ENCODE measurements around the gene PLXNA3.

The PLXNA3 gene

DNA sequence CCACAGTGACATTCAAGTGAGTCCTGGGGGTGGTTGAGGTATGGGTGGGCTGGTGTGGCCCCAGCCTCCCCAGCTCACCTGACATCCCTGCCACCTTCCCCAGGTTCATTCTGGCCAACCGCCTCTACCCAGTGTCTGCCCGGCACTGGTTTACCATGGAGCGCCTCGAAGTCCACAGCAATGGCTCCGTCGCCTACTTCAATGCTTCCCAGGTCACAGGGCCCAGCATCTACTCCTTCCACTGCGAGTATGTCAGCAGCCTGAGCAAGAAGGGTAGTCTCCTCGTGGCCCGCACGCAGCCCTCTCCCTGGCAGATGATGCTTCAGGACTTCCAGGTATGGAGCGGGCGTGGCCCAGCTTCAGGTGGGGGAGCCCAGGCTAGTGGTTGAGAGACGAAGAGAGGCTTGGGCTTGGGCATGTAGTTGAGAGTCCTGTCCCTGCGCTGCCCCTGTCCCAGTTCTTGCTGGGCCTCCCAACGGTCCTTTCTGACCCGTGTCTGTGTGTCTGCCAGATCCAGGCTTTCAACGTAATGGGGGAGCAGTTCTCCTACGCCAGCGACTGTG lies 22.8 kb upstream of the PLXNA3 start:
- DNase-seq (ENCODE audit: low spot score) = no peak

DNA sequence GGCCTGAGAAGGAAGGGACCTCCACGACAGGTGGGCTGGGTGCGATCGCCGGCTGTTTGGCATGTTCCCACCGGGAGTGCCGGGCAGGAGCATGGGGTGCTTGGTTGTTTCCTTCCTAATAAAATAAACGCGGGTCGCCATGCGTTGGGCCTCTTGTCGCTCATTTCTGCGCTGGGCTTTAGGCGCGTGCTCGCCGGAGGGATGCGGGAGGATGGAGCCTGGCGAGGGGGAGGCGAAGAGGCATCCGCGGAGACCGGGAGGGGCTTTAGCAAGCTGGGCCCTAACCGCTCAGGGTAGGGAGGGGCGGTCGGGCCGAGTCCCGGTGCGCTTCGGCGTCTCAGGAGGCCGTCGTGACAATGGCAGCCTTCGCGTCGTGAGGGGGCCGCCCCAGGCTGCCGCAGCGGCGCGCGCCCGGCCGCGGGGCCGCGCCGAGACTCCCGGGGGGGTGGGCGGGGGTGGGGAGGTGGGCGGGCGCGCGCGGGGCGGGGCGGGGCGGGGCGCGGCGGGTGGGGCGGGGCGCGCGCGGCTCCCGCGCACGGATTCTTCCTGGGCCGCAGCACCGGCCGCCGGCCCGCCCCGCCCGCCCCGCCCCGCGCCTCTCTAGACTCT lies 21.6 kb upstream of the PLXNA3 start:
- no peak for DNase-seq (ENCODE audit: low spot score)

DNA sequence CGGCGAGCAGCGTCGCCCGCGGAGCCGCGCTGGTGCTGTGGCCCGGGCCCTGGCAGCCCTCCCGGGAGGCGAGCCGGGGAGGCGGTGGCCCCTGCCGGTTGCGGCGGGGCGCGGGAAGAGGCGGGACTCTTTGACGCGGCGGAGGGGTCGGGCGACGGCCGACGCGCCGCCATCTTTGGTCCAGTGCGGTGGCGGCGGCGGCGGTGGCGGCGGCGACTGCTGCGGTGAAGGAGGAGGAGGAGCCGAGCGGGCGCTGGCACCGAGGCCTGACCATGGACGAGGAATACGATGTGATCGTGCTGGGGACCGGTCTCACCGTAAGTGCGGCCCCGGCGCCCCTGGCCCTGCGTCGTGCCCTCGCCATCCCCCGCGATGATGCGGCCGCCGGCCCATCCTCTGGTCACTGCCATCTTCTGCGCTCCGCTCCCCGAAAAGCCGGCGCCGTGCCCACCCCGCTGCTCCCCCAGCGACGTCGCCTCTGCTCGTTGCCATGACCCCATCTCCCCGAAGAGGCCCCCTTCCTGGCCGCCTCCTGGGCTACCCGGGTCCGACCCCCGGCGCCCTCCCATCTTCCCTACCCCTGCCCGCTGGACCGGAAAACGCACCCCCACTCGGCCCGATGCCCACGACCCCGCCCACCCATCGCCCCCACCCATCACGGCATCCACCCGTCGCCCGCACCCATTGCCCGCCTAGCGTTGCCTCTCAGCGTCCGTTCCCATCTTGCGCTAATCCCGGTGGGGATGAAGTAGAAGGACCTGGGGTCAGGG lies 20.9 kb upstream of the PLXNA3 start, which contains the start of gene GDI1:
Gene GDI1, plus strand, starts transcription at position 172 of the 770 bp plus-strand sequence. Its CDS starts 101 bp downstream, at position 273.
- DNase-seq (ENCODE audit: low spot score) = no peak

DNA sequence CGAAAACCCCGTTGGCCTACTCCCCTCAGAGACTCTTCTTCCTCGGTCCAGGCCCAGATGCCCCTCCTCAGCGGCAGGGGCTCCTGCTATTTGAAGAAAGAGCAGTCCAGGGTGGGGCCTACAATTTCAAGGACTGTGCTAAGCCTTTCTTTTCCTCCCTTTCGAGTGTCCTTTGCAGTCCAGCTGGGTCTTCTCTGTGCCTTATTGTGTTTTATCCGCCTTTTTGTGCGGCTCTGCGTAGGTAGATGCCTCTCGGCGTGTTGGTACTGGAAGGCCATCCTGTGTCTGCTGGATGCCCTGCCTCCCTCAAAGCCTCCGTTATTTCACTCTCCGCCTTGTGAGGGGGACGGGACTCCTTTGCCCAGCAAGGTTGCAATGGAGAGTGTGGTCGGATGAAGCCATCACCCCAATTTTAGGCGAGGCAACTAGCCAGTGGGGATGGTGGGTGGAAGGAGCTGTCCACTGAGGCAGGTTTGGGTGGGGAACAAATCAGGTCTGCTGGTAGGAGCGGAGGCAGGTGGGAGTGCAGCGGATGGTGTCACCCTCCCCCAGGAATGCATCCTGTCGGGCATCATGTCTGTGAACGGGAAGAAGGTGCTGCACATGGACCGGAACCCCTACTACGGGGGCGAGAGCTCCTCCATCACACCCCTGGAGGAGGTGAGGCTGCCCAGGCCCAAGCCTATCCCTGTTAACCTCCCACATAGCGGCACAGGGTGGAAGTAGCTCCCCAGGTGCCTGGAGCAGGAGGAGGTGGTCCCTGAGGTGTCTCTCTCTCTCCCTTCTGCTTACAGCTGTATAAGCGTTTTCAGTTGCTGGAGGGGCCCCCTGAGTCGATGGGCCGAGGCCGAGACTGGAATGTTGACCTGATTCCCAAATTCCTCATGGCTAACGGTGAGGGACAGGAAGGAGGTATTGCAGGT lies 19.8 kb upstream of the PLXNA3 start:
- no peak for DNase-seq (ENCODE audit: low spot score)

DNA sequence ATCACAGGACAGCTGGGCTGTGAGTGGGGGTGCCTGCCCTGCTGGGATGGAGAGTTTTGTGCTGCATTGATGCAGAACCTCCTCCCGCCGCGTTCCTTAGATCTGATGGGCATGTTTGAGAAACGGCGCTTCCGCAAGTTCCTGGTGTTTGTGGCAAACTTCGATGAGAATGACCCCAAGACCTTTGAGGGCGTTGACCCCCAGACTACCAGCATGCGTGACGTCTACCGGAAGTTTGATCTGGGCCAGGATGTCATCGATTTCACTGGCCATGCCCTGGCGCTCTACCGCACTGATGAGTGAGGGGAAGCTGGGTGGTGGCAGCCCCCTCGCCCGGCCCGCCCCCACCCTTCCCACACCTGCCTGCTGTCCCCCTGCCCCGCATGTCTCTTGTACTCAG lies 18.2 kb upstream of the PLXNA3 start:
- DNase-seq (ENCODE audit: low spot score) = no peak

DNA sequence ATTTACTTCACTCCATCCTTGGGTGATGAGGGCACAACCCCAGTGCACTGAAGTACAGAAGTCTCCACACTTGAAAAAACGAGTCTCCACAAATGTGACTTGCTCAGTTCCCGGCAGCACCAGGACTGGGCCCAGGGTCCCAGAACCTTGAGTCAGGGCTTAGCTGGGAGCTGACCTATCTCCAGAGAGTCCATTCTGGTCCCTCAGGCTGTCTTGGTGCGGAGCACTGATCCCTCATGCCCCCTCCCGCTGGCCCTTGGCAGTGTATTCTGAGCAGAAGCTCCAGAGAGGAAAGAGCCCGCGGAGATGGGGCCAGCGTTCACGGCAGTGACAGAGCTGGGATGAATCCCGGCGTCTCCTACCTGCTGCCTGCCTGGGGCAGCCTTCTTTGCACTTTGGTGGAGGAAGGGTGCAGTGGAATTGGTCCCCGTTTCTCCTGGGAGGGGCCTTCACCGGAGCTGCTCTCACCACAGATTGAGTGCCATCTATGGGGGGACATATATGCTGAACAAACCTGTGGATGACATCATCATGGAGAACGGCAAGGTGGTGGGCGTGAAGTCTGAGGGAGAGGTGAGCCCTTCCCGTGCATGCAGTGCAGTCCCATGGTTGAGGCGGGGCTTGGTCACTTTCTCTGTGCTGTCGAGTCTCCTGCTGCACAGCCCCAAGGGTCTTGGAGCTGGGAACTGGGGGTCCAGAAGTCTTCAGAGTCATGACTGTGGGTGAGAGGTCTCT lies 17.3 kb upstream of the PLXNA3 start:
- no peak for DNase-seq (ENCODE audit: low spot score)

DNA sequence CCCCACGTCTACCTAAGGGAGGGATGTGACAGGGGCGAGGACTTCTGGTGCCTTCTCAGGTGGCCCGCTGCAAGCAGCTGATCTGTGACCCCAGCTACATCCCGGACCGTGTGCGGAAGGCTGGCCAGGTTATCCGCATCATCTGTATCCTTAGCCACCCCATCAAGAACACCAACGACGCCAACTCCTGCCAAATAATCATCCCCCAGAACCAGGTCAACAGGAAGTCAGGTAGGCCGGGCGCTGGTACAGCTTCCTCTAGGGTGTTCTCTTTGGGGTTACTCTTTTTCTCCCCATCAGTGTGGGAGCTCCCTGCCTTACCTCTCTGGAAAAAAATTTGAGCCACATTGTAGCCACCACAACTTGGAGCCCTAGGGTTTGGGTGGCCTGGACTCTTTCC lies 16.5 kb upstream of the PLXNA3 start:
- DNase-seq (ENCODE audit: low spot score) = no peak

DNA sequence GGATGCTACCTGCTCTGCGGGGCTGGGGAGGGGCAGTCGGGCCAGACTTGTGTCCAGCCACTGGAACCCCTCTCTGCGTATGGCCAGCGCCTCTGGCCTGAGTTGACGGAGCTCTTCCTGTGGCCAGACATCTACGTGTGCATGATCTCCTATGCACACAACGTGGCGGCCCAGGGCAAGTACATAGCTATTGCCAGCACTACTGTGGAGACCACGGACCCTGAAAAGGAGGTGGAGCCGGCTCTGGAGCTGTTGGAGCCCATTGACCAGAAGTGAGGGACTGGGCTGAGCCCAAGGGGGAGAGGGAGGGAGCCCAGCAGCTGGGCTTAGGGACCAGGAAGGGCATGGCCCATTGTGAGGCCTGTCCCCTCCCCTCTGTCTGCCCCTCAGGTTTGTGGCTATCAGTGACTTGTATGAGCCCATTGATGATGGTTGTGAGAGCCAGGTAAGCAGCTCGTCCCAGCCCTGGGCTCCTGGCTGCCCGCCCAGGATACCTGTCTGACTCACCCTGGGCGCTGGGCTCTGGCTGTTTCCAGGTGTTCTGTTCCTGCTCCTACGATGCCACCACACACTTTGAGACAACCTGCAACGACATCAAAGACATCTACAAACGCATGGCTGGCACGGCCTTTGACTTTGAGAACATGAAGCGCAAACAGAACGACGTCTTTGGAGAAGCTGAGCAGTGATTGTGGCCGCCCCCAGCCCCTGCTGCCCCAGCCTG lies 15.9 kb upstream of the PLXNA3 start:
- no peak for DNase-seq (ENCODE audit: low spot score)

DNA sequence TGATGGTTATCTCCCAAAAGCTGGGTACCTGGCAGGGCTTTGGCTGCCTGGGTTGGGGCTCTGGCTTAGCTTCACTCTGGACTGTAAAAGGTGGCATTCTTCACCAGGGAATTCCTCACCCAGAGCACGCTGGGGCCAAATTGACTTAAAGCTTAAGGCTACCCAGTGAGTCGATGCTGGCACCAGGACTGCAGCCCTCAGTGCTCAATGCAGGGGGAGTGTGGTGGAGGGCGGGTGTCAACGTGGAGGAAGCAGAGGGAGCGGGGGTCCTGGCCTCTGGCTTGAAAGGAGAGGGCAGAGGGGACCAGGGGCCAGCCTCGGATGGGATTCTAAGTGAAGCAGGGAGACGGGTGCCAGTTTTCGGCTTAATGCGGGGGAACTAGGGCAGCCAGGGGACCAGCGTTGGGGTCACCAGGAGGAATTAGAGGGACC lies 14.6 kb upstream of the PLXNA3 start:
- DNase-seq (ENCODE audit: low spot score) = no peak

DNA sequence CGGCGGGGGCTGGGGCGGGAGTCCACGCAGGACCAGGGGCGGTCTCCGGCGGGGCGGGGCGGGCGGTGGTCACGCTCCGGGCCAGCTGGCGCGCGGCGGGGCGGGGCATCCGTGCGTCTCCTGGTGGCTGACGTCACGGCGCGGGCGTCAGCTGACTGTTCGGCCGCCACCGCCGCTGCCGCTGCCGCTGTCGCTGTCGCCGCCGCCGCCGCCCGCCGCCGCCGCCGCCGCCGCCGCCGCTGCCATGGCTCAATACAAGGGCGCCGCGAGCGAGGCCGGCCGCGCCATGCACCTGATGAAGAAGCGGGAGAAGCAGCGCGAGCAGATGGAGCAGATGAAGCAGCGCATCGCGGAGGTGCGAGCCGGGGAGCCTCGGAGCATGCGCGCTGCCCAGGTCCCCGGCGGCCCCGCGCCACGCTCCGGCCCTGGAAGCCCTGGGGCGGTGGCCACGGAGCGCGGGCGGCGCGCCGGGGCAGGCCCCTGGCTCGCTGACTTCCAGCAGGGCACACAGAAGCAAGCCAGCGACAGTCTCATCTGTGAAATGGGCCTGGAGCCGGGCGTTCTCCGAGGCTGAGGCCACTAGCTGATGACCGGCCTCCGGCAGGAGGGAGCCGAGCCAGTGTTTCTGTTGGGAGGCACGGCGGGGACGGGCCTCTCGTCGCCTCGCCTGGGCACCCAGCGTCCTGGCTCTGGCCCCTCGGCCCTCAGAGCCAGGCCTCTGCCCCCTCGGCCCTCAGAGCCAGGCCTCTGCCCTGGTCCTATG lies 13.9 kb upstream of the PLXNA3 start, which contains the start of gene FAM50A:
Gene FAM50A, plus strand, starts transcription at position 150 of the 763 bp plus-strand sequence. Its CDS starts 95 bp downstream, at position 245.
- peak; percentile 76 for DNase-seq (ENCODE audit: low spot score)

DNA sequence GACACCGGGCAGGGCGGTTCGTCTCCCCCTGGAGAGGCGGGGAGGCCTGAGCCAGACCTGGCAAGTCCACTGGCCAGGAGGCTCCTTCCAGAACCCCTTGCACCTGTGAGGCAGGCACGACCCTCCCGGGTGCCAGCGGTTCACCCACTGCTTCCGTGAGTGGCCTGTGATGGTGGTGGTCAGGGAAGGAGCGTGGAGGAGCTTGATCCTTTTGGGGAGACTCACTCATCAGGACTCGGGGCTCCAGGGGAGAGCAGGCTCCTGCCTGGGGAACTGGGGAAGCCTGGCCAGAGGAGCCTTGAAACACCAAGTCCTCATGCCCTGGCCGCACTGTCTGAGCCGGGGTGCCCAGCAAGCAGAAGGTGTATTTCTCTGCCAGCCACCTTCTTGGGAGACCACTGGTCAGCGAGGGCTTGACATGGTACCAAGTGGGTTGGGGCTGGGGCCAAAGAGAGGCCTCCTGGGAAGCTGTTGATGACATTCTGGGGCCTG lies 13.3 kb upstream of the PLXNA3 start:
- no peak for DNase-seq (ENCODE audit: low spot score)

DNA sequence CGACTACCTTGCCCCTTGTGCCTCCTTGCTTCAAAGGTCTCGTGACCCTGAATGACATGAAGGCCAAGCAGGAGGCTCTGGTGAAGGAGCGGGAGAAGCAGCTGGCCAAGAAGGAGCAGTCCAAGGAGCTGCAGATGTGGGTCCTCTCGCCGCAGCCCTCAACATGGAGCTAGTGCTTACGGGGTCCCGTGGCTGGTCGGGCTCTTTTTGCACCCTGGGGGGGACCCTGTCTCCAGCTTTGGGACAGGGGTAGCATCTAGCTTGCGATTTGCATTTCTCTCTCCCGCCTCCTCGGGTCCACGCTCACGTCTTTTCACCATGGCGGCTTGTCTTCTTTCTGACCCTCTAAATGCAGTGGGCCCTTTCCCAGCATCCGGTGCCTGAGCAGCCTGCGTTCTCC lies 12.3 kb upstream of the PLXNA3 start:
- DNase-seq (ENCODE audit: low spot score) = no peak

DNA sequence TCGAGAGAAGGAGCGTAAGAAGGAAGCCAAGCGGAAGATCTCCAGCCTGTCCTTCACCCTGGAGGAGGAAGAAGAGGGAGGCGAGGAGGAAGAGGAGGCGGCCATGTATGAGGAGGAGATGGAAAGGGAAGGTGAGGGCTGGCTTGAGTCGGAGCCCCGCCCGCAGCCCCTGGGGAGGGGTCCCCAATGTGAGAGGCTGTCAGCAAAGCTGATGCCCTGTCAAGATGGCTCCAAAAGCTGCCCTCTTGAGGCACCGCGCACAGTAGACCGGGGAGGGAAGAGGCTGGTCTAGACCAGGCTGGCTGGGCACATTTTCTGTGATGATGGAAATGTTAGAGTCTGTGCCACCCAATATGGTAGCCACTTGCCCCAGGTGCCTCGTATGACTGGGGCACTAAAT lies 11.7 kb upstream of the PLXNA3 start:
- DNase-seq (ENCODE audit: low spot score) = no peak

DNA sequence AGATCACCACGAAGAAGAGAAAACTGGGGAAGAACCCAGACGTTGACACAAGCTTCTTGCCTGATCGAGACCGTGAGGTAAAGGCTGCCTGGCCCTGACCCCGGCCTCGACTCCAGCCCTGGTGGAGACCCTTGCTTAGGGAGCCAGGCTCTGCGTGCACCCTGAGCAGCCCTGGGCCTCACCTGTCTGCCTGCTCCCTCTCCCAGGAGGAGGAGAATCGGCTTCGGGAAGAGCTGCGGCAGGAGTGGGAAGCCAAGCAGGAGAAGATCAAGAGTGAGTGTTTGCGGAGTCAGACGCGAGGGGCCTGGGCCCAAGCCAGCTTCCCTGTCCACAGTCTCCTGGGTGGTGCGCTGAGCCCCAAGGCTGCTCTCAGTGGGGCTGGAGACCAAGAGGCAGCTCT lies 9.6 kb upstream of the PLXNA3 start:
- DNase-seq (ENCODE audit: low spot score) = no peak

DNA sequence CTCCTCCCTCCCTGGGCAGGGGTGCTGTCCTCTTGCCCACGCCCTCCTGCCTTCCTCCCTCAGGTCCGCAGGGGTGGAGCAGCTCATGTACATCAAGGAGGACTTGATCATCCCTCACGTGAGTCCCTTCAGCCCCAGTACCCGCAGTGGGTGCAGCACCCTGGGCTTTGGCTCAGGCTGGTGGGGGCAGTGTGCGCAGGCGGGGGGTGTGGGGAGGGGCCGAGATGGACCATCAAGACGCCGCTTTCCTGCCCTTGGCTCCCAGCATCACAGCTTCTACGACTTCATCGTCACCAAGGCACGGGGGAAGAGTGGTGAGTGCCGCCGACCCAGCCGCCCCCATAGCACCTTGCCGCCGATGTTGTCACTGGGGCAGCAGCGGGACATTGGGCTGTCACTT lies 8.5 kb upstream of the PLXNA3 start:
- no peak for DNase-seq (ENCODE audit: low spot score)

DNA sequence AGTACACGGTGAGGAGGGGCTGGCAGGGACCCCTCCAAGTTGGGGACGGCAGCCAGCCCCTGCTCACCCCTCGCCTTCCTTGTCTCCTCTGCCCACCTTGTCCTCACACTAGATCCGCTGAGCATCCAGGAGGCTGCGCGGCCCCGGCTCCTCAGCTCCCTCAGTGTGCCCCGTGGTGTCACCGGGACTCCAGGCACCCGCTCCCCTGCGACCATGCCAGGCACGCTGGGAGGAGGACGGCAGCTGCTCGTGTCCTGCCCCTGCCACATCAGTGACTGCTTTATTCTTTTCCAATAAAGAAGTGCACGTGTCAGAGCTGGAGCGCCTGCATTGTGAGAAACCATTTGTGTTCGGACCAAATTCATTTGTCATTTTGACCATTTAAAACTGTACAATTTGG lies 7.8 kb upstream of the PLXNA3 start:
- DNase-seq (ENCODE audit: low spot score) = no peak

DNA sequence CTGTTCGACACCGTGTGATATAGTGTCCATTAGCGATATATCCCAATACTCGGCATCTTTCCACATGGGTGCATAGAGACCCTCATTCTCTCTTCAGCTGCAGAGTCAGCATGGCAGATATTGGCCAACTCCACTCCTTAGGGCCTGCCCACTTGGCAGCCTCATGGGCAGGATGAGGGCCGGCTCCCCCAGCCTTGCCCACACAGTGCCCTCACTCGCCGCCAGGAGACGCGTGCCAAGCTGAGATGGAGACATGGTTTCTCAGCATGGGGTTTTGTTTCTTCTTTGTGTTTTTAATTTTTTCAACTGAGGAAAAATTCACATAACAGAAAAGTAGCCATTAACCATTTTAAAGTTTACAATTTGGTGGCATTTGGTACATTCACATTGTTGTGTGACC lies 5.3 kb upstream of the PLXNA3 start:
- DNase-seq (ENCODE audit: low spot score) = no peak

DNA sequence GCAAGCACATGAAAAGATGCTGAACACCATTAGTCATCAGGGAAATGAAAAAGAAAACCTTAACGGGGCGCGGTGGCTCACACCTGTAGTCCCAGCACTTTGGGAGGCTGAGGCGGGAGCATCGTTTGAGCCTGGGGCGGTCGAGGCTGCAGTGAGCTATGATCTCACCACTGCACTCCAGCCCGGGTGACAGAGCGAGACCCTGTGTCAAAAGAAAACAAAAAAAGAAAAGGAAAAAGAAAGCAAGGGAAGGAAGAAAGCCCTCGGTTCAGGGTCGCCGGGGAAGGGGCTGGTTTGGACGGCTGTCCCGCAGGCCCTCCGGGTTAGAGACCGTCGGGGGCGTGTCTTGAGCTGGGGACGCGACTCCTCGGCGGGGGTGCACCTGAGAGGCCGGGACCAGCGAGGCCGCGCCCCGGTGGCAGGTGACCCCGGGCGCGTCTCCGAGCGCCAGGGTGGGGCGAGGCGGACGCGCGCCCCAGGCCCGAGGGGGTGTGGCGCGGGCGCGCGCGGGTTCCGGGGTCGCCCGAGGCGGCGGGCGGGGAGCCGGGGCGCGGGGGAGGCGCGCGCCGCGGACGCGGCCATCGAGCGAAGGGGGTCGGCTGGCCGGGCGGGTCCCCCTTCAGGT lies 478 bp upstream of the PLXNA3 start:
- DNase-seq (ENCODE audit: low spot score) = no peak

All from COLO829 (cell line).